Spleen (tissue), 13 donors: Measurements from ENCODE around the gene FERMT1. TPM values are rescaled to one million over a fixed set of nuclear protein-coding genes. Genes with fewer than 3 reads are reported as not detected.

Experiments
- DNase-seq: peaks from one replicate; pipeline ENCODE4 v3.0.0-alpha.2; 2020
- H3K27ac ChIP-seq, 8 donors: fragments of 200-600 bp; sonication (generic) in 7 of 8; 1 replicate in 4 of 8; 2 replicates in 4 of 8; pipeline versions ENCODE4 v1.5.0 to v1.8.0; 2016 to 2021; ENCODE audit warnings: inconsistent platforms in 4 of 8, mild to moderate bottlenecking in 4 of 8, moderate library complexity in 1 of 8
- H3K27me3 ChIP-seq, 7 donors: fragments of 200-600 bp; sonication (generic) in 6 of 7; replicated peaks in 1 of 7; 1 replicate in 4 of 7; 2 replicates in 3 of 7; pipeline versions ENCODE4 v1.5.0 to v1.8.0; 2016 to 2021; ENCODE audit warnings: inconsistent platforms in 3 of 7, mild to moderate bottlenecking in 1 of 7
- H3K36me3 ChIP-seq, 6 donors: fragments of 200-600 bp; sonication (generic) in 5 of 6; 1 replicate in 4 of 6; 2 replicates in 2 of 6; pipeline versions ENCODE4 v1.5.0 to v1.8.0; 2016 to 2021; ENCODE audit warnings: inconsistent platforms in 2 of 6
- H3K4me1 ChIP-seq, 6 donors: fragments of 200-600 bp; sonication (generic) in 5 of 6; 1 replicate in 3 of 6; 2 replicates in 3 of 6; pipeline versions ENCODE4 v1.5.0 to v1.8.0; 2016 to 2021; ENCODE audit warnings: inconsistent platforms in 3 of 6
- H3K4me3 ChIP-seq, 8 donors: fragments of 200-600 bp; sonication (generic) in 7 of 8; 1 replicate in 4 of 8; 2 replicates in 4 of 8; pipeline versions ENCODE4 v1.5.0 to v1.8.0; 2016 to 2021; ENCODE audit warnings: inconsistent platforms in 4 of 8, mild to moderate bottlenecking in 4 of 8, moderate library complexity in 2 of 8
- H3K9me3 ChIP-seq, 8 donors: fragments of 200-600 bp; sonication (generic) in 7 of 8; 1 replicate in 4 of 8; 2 replicates in 4 of 8; pipeline versions ENCODE4 v1.5.0 to v1.8.0; 2016 to 2021; ENCODE audit warnings: inconsistent platforms in 4 of 8
- POLR2A ChIP-seq, 3 donors: fragments of 450-650 bp; IDR thresholded peaks; one replicate each; pipeline ENCODE4 v1.5.1; 2017; ENCODE audit warnings: antibody characterized with exemption in 3 of 3, mild to moderate bottlenecking in 1 of 3
- POLR2AphosphoS5 ChIP-seq, 3 donors: sonication (generic); formaldehyde crosslinking; IDR thresholded peaks; one replicate each; pipeline ENCODE4 v1.5.1; 2017; ENCODE audit warnings: antibody characterized with exemption in 3 of 3
- WGBS, 5 donors: extraction: QIAGEN DNeasy Blood & Tissue Kit in 3 of 5; methylation state at CpG; one replicate each; pipeline versions ENCODE4 v1.1.5 to v1.1.7; 2013 to 2018; 5-methylcytosine and 5-hydroxymethylcytosine counted together
- intact Hi-C: fragments of 100-400 bp; cut with DNase I; formaldehyde crosslinking; loops from one replicate; pipeline ENCODE4 v1.15.0; 2023; ENCODE audit warnings: low total_unique reads
- long read RNA-seq, 2 donors: transcript quantifications; one replicate each; lab custom pipeline, GENCODE V29; 2026
- polyA plus RNA-seq, 3 donors: library from polyadenylated mRNA; stranded (reverse); fragments of 200-250 nt; gene quantifications; one replicate each; pipeline ENCODE4 v1.2.1, GENCODE V29; 2013
- total RNA-seq, 7 donors: library from RNA; depleted of rRNA in 3 of 7; stranded (reverse); fragments of >200 nt in 3 of 7; fragmentation: NEBNext Ultra II Directional in 4 of 7; extraction: Animal tissue kit (Norgen Biotek cat#: 25700) in 4 of 7; gene quantifications; one replicate each; pipeline versions ENCODE4 v1.1.0 to v1.2.1, GENCODE V29; 2016 to 2021
- TF ChIP-seq, protein P1 (sequence below), 11 experiments: fragments of 200-600 bp in 7 of 11; fragments of 450-650 bp in 4 of 11; sonication (generic) in 4 of 11; IDR thresholded peaks in 8 of 11; conservative IDR thresholded peaks in 3 of 11; 1 replicate in 7 of 11; 2 replicates in 4 of 11; pipeline versions ENCODE4 v1.4.0 to v1.8.0; 2016 to 2021; ENCODE audit warnings: antibody characterized with exemption in 11 of 11, inconsistent platforms in 4 of 11, mild to moderate bottlenecking in 1 of 11
- donor health status: healthy with polysubstance abuse.
- donor health status: DM: no; HTN: no; CAD: no; lungs with moderate emphysema.
- donor health status: DM: no; HTN: no; CAD: no.
- donor health status: Bipolar disorder and iron deficiency.
- donor health status: healthy.
- donor health status: DM: no; HTN: no; CAD: no.
- donor health status: DM: yes; HTN: yes; CAD: no.

FERMT1 gene, protein sequence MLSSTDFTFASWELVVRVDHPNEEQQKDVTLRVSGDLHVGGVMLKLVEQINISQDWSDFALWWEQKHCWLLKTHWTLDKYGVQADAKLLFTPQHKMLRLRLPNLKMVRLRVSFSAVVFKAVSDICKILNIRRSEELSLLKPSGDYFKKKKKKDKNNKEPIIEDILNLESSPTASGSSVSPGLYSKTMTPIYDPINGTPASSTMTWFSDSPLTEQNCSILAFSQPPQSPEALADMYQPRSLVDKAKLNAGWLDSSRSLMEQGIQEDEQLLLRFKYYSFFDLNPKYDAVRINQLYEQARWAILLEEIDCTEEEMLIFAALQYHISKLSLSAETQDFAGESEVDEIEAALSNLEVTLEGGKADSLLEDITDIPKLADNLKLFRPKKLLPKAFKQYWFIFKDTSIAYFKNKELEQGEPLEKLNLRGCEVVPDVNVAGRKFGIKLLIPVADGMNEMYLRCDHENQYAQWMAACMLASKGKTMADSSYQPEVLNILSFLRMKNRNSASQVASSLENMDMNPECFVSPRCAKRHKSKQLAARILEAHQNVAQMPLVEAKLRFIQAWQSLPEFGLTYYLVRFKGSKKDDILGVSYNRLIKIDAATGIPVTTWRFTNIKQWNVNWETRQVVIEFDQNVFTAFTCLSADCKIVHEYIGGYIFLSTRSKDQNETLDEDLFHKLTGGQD
- total RNA-seq (1 to 10 TPM in 2 of 7 donors, under 1 TPM in 5; 0.26 to 1.3 (median 0.44) TPM), polyA plus RNA-seq (under 1 TPM; 0.06 to 0.20 (median 0.08) TPM)
- long read RNA-seq, donor 1: 0 reads
- long read RNA-seq, donor 2: 0 reads

DNA sequence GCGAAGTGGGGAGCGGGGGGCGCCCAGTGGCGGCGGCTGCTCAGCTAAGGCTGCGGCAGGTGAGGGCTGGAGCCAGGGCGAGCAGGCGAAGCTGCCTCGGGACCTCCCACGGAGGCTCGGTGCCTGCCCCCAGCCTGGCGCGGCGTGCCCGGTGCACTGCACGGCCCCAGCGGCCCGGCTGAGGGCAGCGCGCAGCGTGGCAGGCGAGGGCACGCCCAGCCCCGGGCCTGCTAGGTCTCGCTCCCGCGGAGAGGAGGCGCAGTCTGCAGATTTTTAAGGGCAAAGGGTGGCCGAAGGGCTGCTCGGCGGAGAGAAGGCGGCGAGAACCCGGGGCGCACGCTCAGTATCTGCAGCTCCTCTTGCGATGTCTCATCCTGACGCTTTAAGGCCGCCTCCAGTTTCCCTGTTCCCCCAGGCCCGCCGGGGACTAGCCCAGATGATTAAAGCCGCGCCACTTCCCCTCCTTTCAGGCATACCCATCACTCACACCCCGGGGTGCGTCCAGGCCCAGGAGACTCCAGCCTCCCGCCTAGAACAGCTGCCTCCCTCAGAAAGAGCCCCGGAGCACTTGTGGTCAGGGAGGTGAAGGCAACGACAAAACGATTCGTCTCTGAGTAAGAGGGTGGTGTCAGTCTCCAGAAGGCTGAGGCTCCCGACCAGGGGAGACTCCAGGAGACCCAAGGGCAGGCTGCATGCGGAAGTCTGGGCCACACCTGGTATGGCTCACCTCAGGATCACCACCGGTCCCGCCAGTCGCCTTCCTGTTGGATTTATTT, at the start of gene FERMT1:
FERMT1 (minus strand) TSS at position 158 of the 776 bp plus-strand sequence. CDS start 3,476 bp downstream, outside the sequence.
- Histone ChIP-seq H3K27me3 (peaks cover 0 to 72% (median 27%) of the 10 kb centered on the region in 7 donors), H3K9me3 (no peaks in the 10 kb centered on the region), H3K4me3 (peak within 1 kb of the TSS; percentile 30 to 68 (median 40)), H3K36me3 (no peaks in the 10 kb centered on the region), H3K4me1 (peaks cover 0 to 18% (median 14%) of the 10 kb centered on the region in 6 donors), H3K27ac (peak within 1 kb of the TSS in 1 of 8 donors; percentile 17)
- TF ChIP-seq POLR2AphosphoS5 (IDR thresholded peaks at IDR 0.05) (no peak), POLR2A (IDR thresholded peaks at IDR 0.05) (no peak)
- TF ChIP-seq, protein P1, sequence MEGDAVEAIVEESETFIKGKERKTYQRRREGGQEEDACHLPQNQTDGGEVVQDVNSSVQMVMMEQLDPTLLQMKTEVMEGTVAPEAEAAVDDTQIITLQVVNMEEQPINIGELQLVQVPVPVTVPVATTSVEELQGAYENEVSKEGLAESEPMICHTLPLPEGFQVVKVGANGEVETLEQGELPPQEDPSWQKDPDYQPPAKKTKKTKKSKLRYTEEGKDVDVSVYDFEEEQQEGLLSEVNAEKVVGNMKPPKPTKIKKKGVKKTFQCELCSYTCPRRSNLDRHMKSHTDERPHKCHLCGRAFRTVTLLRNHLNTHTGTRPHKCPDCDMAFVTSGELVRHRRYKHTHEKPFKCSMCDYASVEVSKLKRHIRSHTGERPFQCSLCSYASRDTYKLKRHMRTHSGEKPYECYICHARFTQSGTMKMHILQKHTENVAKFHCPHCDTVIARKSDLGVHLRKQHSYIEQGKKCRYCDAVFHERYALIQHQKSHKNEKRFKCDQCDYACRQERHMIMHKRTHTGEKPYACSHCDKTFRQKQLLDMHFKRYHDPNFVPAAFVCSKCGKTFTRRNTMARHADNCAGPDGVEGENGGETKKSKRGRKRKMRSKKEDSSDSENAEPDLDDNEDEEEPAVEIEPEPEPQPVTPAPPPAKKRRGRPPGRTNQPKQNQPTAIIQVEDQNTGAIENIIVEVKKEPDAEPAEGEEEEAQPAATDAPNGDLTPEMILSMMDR (IDR thresholded peaks at IDR 0.05 in 8 of 11, conservative IDR thresholded peaks at IDR 0.05 in 3 of 11): no peak
- intact Hi-C loops: no loop called here
- DNase-seq: no peak
- 4 to 23% (median 5%) methylated on average over 9 to 55 of the region's 55 CpGs for WGBS, 5 donors

DNA sequence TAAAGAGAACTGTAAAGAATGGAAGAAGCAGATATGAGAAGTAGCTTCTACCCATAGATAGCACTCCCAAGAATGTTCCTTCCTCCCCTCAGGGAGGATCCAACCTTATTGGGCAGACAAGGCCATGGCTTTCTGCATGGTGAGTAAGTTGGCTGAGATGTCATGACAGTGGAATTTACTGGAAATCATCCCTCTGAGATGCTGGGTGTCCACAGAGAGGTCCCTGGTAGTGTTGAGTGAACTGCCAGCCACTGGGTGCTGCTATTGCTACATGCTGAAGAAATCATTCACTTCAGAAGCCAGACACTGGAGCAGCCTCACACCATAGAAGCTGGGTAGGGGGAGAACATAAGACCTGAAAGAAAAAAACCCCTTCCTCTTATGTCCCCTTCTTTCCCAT, 46.4 kb upstream of the FERMT1 start:
- intact Hi-C loops: no loop called here
- Histone ChIP-seq H3K36me3 (no peaks in the 10 kb centered on the region), H3K27ac (no peak overlapping the region), H3K27me3 (peaks cover 0 to 7% (median 0%) of the 10 kb centered on the region in 7 donors), H3K4me1 (peaks cover 0 to 4% (median 0%) of the 10 kb centered on the region in 6 donors), H3K9me3 (peaks cover 0 to 10% (median 2%) of the 10 kb centered on the region in 8 donors), H3K4me3 (no peak overlapping the region)
- no peak for DNase-seq
- no peak for TF ChIP-seq POLR2A (IDR thresholded peaks at IDR 0.05)
- no peak for TF ChIP-seq POLR2AphosphoS5 (IDR thresholded peaks at IDR 0.05)
- TF ChIP-seq, protein P1 (IDR thresholded peaks at IDR 0.05 in 8 of 11, conservative IDR thresholded peaks at IDR 0.05 in 3 of 11): no peak

DNA sequence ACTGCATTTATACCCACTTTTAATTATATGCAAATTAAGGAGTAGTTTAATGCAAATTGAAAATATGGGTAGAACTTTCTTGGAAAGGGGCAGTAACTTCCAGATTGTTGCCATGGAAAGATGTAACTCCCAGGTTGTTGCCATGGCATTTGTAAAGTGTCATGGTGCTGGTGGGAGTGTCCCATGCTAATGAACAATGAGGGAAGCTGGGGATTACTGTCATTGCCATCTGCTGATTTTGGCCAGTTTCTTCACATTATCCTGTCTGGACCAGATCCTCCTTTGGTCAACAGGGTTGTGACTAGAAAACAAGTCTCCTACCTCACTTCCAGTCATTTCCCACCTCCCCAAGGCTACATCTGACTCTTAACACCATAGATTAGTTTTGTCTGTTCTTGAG, 45.4 kb upstream of the FERMT1 start:
- TF ChIP-seq POLR2A (IDR thresholded peaks at IDR 0.05) (no peak), POLR2AphosphoS5 (IDR thresholded peaks at IDR 0.05) (no peak)
- TF ChIP-seq, protein P1 (IDR thresholded peaks at IDR 0.05 in 8 of 11, conservative IDR thresholded peaks at IDR 0.05 in 3 of 11): no peak
- Histone ChIP-seq H3K27ac (no peak overlapping the region), H3K9me3 (peaks cover 0 to 10% (median 2%) of the 10 kb centered on the region in 8 donors), H3K4me3 (no peak overlapping the region), H3K27me3 (peaks cover 0 to 11% (median 0%) of the 10 kb centered on the region in 7 donors), H3K36me3 (no peaks in the 10 kb centered on the region), H3K4me1 (peaks cover 0 to 4% (median 0%) of the 10 kb centered on the region in 6 donors)
- intact Hi-C loops: no loop called here
- DNase-seq: no peak
